ENCODE measurements around the gene LINC00305.

LINC00305 gene

GRCh38 chr18:64082054-64082453 lies 66.8 kb downstream of the LINC00305 start (continued):
- TF ChIP-seq CTCF (tag by site-specific recombination; IDR thresholded peaks at IDR 0.05): no peak
- TF ChIP-seq SETDB1 (IDR thresholded peaks at IDR 0.05; ENCODE audit: insufficient read length, low read length): no peak
- no peak for TF ChIP-seq ZNF133 (tag by site-specific recombination; IDR thresholded peaks at IDR 0.05)
- no peak for TF ChIP-seq ZNF664 (tag by site-specific recombination; IDR thresholded peaks at IDR 0.05)
- TF ChIP-seq ZNF423 (tag by site-specific recombination; IDR thresholded peaks at IDR 0.05): no peak
- no peak for TF ChIP-seq ZNF426 (tag by site-specific recombination; IDR thresholded peaks at IDR 0.05)
- no peak for TF ChIP-seq ZNF140 (tag by site-specific recombination; IDR thresholded peaks at IDR 0.05)

GRCh38 chr18:64073971-64074370 lies 74.9 kb downstream of the LINC00305 start:
- Histone ChIP-seq H3K4me1 (ENCODE audit: control insufficient read depth, insufficient read depth, low read length) (no peaks in the 10 kb centered on the region), H3K36me3 (ENCODE audit: control insufficient read depth in 2 of 2, insufficient read depth in 1 of 2, low read length in 2 of 2) (no peaks in the 10 kb centered on the region), H3K9me3 (ENCODE audit: control insufficient read depth, insufficient read depth, low read depth, low read length) (no peaks in the 10 kb centered on the region), H3K4me3 (ENCODE audit: low read depth, low read length) (no peak overlapping the region), H3K27ac (ENCODE audit: extremely low read depth, low read depth, low read length) (no peak overlapping the region)
- ChIA-PET CTCF (interaction anchor here (0.7 to 1.0 kb wide), 2 partner anchors 17 to 46 kb away, joined by 3 read pairs; no protein-coding TSS in a partner anchor), POLR2A (no interaction called here)
- TF ChIP-seq ZNF449 (tag by site-specific recombination; IDR thresholded peaks at IDR 0.05) (no peak), ZNF747 (tag by site-specific recombination; IDR thresholded peaks at IDR 0.05) (no peak), ZNF19 (tag by site-specific recombination; IDR thresholded peaks at IDR 0.05; ENCODE audit: low read depth) (no peak), PRDM1 (tag by site-specific recombination; IDR thresholded peaks at IDR 0.05) (no peak), SCRT1 (tag by site-specific recombination; IDR thresholded peaks at IDR 0.05; ENCODE audit: borderline replicate concordance) (no peak), ZFP3 (tag by site-specific recombination; IDR thresholded peaks at IDR 0.05; ENCODE audit: low read depth) (no peak), ZNF175 (tag by site-specific recombination; IDR thresholded peaks at IDR 0.05) (no peak), ZNF292 (tag by site-specific recombination; IDR thresholded peaks at IDR 0.05; ENCODE audit: borderline replicate concordance, low read depth) (no peak), MZF1 (tag by site-specific recombination; IDR thresholded peaks at IDR 0.05; ENCODE audit: borderline replicate concordance) (no peak), ZNF239 (tag by site-specific recombination; IDR thresholded peaks at IDR 0.05) (no peak), ZNF223 (tag by site-specific recombination; IDR thresholded peaks at IDR 0.05) (no peak), ZXDB (tag by site-specific recombination; IDR thresholded peaks at IDR 0.05) (no peak), ZNF623 (tag by site-specific recombination; IDR thresholded peaks at IDR 0.05) (no peak)
- TF ChIP-seq, protein P1, sequence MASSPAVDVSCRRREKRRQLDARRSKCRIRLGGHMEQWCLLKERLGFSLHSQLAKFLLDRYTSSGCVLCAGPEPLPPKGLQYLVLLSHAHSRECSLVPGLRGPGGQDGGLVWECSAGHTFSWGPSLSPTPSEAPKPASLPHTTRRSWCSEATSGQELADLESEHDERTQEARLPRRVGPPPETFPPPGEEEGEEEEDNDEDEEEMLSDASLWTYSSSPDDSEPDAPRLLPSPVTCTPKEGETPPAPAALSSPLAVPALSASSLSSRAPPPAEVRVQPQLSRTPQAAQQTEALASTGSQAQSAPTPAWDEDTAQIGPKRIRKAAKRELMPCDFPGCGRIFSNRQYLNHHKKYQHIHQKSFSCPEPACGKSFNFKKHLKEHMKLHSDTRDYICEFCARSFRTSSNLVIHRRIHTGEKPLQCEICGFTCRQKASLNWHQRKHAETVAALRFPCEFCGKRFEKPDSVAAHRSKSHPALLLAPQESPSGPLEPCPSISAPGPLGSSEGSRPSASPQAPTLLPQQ (tag by site-specific recombination; IDR thresholded peaks at IDR 0.05): no peak
- TF ChIP-seq, protein P2, sequence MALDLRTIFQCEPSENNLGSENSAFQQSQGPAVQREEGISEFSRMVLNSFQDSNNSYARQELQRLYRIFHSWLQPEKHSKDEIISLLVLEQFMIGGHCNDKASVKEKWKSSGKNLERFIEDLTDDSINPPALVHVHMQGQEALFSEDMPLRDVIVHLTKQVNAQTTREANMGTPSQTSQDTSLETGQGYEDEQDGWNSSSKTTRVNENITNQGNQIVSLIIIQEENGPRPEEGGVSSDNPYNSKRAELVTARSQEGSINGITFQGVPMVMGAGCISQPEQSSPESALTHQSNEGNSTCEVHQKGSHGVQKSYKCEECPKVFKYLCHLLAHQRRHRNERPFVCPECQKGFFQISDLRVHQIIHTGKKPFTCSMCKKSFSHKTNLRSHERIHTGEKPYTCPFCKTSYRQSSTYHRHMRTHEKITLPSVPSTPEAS (tag by site-specific recombination; IDR thresholded peaks at IDR 0.05): no peak
